GM12892 (cell line): Measurements from ENCODE around the gene WDR88.
"Not testable (repeated sequence)": the region's sequence is repeated elsewhere in the genome, so short reads cannot be mapped to it uniquely, and the experiment has no call there.

Experiments used
- DNase-seq: peaks from one replicate; pipeline ENCODE4 v3.0.0; 2011; ENCODE audit not compliant: insufficient read length
- FAIRE-seq: peaks from 2 replicates; lab custom pipeline; 2011; peaks lifted over from hg19 to GRCh38; lab: Jason Lieb, UNC
- POLR2A ChIP-seq: IDR thresholded peaks from 2 replicates; pipeline ENCODE4 v1.6.1; 2011; ENCODE audit warnings: low read depth, low read length, control low read depth
- POLR2AphosphoS5 ChIP-seq: IDR thresholded peaks from 2 replicates; pipeline ENCODE4 v1.6.1; 2011; ENCODE audit warnings: low read depth, low read length, control low read depth
- TAF1 ChIP-seq: IDR thresholded peaks from 2 replicates; pipeline ENCODE4 v1.6.1; 2011; ENCODE audit warnings: low read depth, mild to moderate bottlenecking, control low read depth, low read length, borderline replicate concordance

The WDR88 gene

GRCh38 chr19:33221638-33222037 lies 89.7 kb downstream of the WDR88 start:
- DNase-seq (no peak), FAIRE-seq (no peak)
- no peak for TF ChIP-seq POLR2A
- TF ChIP-seq TAF1: no peak
- TF ChIP-seq POLR2AphosphoS5: no peak

- FAIRE-seq, DNase-seq: not testable (repeated sequence)
These were observed 90.3 kb downstream of the WDR88 start for GRCh38 chr19:33222255-33222654.

- no peak for DNase-seq
- TF ChIP-seq POLR2A (no peak), POLR2AphosphoS5 (no peak), TAF1 (no peak)
- no peak for FAIRE-seq
These were observed 93.0 kb downstream of the WDR88 start for GRCh38 chr19:33224694-33225457.
